IMR-90 (cell line): Measurements from ENCODE around the gene TMEM40. TPM values are rescaled to one million over a fixed set of nuclear protein-coding genes. Genes with fewer than 3 reads are reported as not detected.
A peak's percentile ranks its signal among the peaks of the same experiment; 100 is the strongest.

ENCODE experiments used
- ATAC-seq: fragments of 200-7000 bp; cut with Tn5 transposase; 2 replicates; pipeline ENCODE4 v1.9.1; 2020; ENCODE audit warnings: low read depth, mild to moderate bottlenecking, moderate library complexity
- BruUV-seq: library from RNA; stranded (reverse); fragments of 400-500 nt; replicated peaks from 2 replicates; lab custom pipeline; 2021; lab: Mats Ljungman, UMichigan
- CTCF ChIA-PET: fragments of 300-600 bp; formaldehyde crosslinking; extraction: SDS; loops from one replicate; lab custom pipeline; 2021; ENCODE audit warnings: antibody characterized with exemption; lab: Yijun Ruan, JAX
- POLR2A ChIA-PET: fragments of 300-600 bp; sonication (Branson Sonifier 250); formaldehyde crosslinking; loops from one replicate; lab custom pipeline; 2022; ENCODE audit warnings: antibody characterized with exemption; ENCODE audit not compliant: unreplicated experiment; lab: Charles Lee
- DNase-seq: peaks from one replicate; pipeline ENCODE4 v3.0.0; 2013
- H2AFZ ChIP-seq: replicated peaks from 2 replicates; pipeline ENCODE3; 2013; ENCODE audit warnings: low read length, mild to moderate bottlenecking; ENCODE audit not compliant: poor library complexity
- H2AK5ac ChIP-seq: 2 replicates; pipeline ENCODE4 v1.6.1; 2013; ENCODE audit warnings: low read depth, low read length, inconsistent platforms
- H2AK9ac ChIP-seq: replicated peaks from 2 replicates; pipeline ENCODE3; 2013; ENCODE audit warnings: mild to moderate bottlenecking, low read depth, low read length, moderate library complexity; ENCODE audit not compliant: poor library complexity
- H2BK120ac ChIP-seq: 2 replicates; pipeline ENCODE4 v1.6.1; 2013; ENCODE audit warnings: low read depth, low read length, inconsistent platforms
- H2BK15ac ChIP-seq: 3 replicates; pipeline ENCODE4 v1.6.1; 2013; ENCODE audit warnings: low read depth, low read length, inconsistent platforms
- H2BK20ac ChIP-seq: 2 replicates; pipeline ENCODE4 v1.6.1; 2013; ENCODE audit warnings: low read depth, mild to moderate bottlenecking, inconsistent platforms, low read length, moderate library complexity
- H2BK5ac ChIP-seq: 2 replicates; pipeline ENCODE4 v1.6.1; 2013; ENCODE audit warnings: mild to moderate bottlenecking, low read depth, low read length, inconsistent platforms; ENCODE audit not compliant: poor library complexity, severe bottlenecking
- H3K14ac ChIP-seq: replicated peaks from 2 replicates; pipeline ENCODE4 v1.6.1; 2013; ENCODE audit warnings: low read depth, low read length, inconsistent platforms
- H3K18ac ChIP-seq: 2 replicates; pipeline ENCODE4 v1.6.1; 2013; ENCODE audit warnings: low read depth, low read length, control low read depth
- H3K23ac ChIP-seq: 2 replicates; pipeline ENCODE4 v1.6.1; 2013; ENCODE audit warnings: low read depth, low read length, inconsistent platforms
- H3K27ac ChIP-seq: 2 replicates; pipeline ENCODE4 v1.5.1; 2013; ENCODE audit warnings: mild to moderate bottlenecking, control low read depth, low read length; ENCODE audit not compliant: insufficient read depth
- H3K27me3 ChIP-seq: 2 replicates; pipeline ENCODE4 v1.6.1; 2013; ENCODE audit warnings: low read length; ENCODE audit not compliant: control insufficient read depth, insufficient read depth
- H3K36me3 ChIP-seq: 2 replicates; pipeline ENCODE4 v1.6.1; 2013; ENCODE audit warnings: low read length, mixed read lengths; ENCODE audit not compliant: control insufficient read depth, insufficient read depth
- H3K4ac ChIP-seq: 2 replicates; pipeline ENCODE4 v1.6.1; 2013; ENCODE audit warnings: low read depth, low read length, inconsistent platforms
- H3K4me1 ChIP-seq: 2 replicates; pipeline ENCODE4 v1.6.1; 2013; ENCODE audit warnings: low read length, mixed read lengths; ENCODE audit not compliant: control insufficient read depth, insufficient read depth
- H3K4me2 ChIP-seq: 2 replicates; pipeline ENCODE4 v1.6.1; 2013; ENCODE audit warnings: low read depth, mild to moderate bottlenecking, control low read depth, low read length, moderate library complexity
- H3K4me3 ChIP-seq: 2 replicates; pipeline ENCODE4 v1.5.1; 2013; ENCODE audit warnings: low read depth, mild to moderate bottlenecking, control low read depth, low read length, moderate library complexity; ENCODE audit not compliant: insufficient read depth
- H3K56ac ChIP-seq: 2 replicates; pipeline ENCODE4 v1.6.1; 2013; ENCODE audit warnings: low read length, inconsistent platforms; ENCODE audit not compliant: insufficient read depth; ENCODE audit errors: extremely low read depth
- H3K79me1 ChIP-seq, 2 experiments: 2 replicates each; pipeline ENCODE4 v1.6.1; 2013; ENCODE audit warnings: low read length in 2 of 2, inconsistent platforms in 1 of 2, low read depth in 1 of 2
- H3K9ac ChIP-seq: 2 replicates; pipeline ENCODE4 v1.6.1; 2013; ENCODE audit warnings: low read depth, low read length, control low read depth
- H3K9me1 ChIP-seq: 2 replicates; pipeline ENCODE4 v1.6.1; 2013; ENCODE audit warnings: low read length, inconsistent platforms; ENCODE audit not compliant: insufficient read depth
- H3K9me3 ChIP-seq: 2 replicates; pipeline ENCODE4 v1.6.1; 2013; ENCODE audit warnings: low read length; ENCODE audit not compliant: control insufficient read depth, insufficient read depth
- H4K20me1 ChIP-seq: 2 replicates; pipeline ENCODE4 v1.6.1; 2013; ENCODE audit warnings: low read length, inconsistent platforms; ENCODE audit not compliant: insufficient read depth
- H4K5ac ChIP-seq: 2 replicates; pipeline ENCODE4 v1.6.1; 2013; ENCODE audit warnings: mild to moderate bottlenecking, low read depth, low read length, control low read depth
- H4K8ac ChIP-seq, 2 experiments: 2 replicates each; pipeline ENCODE4 v1.6.1; 2013; ENCODE audit warnings: low read depth in 2 of 2, low read length in 2 of 2, control low read depth in 1 of 2, inconsistent platforms in 1 of 2
- H4K91ac ChIP-seq: 2 replicates; pipeline ENCODE4 v1.6.1; 2013; ENCODE audit warnings: low read depth, low read length, inconsistent platforms; ENCODE audit not compliant: insufficient read depth
- BHLHE40 ChIP-seq: fragments of 150-350 bp; IDR thresholded peaks from 2 replicates; pipeline ENCODE4 v1.6.1; 2016; ENCODE audit warnings: mild to moderate bottlenecking, low read depth, low read length
- CEBPB ChIP-seq: IDR thresholded peaks from 2 replicates; pipeline ENCODE4 v1.6.1; 2012; ENCODE audit warnings: low read depth, low read length, improper control_type of control experiment
- CHD1 ChIP-seq: IDR thresholded peaks from 2 replicates; pipeline ENCODE4 v1.6.1; 2012; ENCODE audit warnings: low read depth, low read length, improper control_type of control experiment
- CTCF ChIP-seq: conservative IDR thresholded peaks from 2 replicates; pipeline ENCODE4 v1.5.1; 2012; ENCODE audit warnings: mild to moderate bottlenecking, low read depth, low read length, improper control_type of control experiment
- ELK1 ChIP-seq: fragments of 150-350 bp; IDR thresholded peaks from 2 replicates; pipeline ENCODE4 v1.6.1; 2016; ENCODE audit warnings: low read depth, mild to moderate bottlenecking, low read length, moderate library complexity, borderline replicate concordance
- FOS ChIP-seq: fragments of 150-350 bp; IDR thresholded peaks from 2 replicates; pipeline ENCODE4 v1.6.1; 2016; ENCODE audit warnings: low read depth, low read length
- MAFK ChIP-seq: IDR thresholded peaks from 2 replicates; pipeline ENCODE4 v1.6.1; 2012; ENCODE audit warnings: low read depth, low read length, improper control_type of control experiment
- MAZ ChIP-seq: IDR thresholded peaks from 2 replicates; pipeline ENCODE4 v1.6.1; 2012; ENCODE audit warnings: low read depth, mild to moderate bottlenecking, low read length, improper control_type of control experiment, moderate library complexity, borderline replicate concordance
- MXI1 ChIP-seq: IDR thresholded peaks from 2 replicates; pipeline ENCODE4 v1.6.1; 2012; ENCODE audit warnings: low read depth, mild to moderate bottlenecking, low read length, moderate library complexity, borderline replicate concordance
- NFE2L2 ChIP-seq: fragments of 150-350 bp; IDR thresholded peaks from 2 replicates; pipeline ENCODE4 v1.6.1; 2016; ENCODE audit warnings: low read depth, mild to moderate bottlenecking, low read length
- RAD21 ChIP-seq: IDR thresholded peaks from 2 replicates; pipeline ENCODE4 v1.6.1; 2012; ENCODE audit warnings: low read length, improper control_type of control experiment
- RCOR1 ChIP-seq: IDR thresholded peaks from 2 replicates; pipeline ENCODE4 v1.6.1; 2012; ENCODE audit warnings: mild to moderate bottlenecking, low read length, improper control_type of control experiment; ENCODE audit not compliant: insufficient replicate concordance
- RFX5 ChIP-seq: IDR thresholded peaks from 2 replicates; pipeline ENCODE4 v1.8.0; 2012; ENCODE audit warnings: low read depth, mild to moderate bottlenecking, low read length, moderate library complexity
- SMC3 ChIP-seq: fragments of 150-350 bp; IDR thresholded peaks from 2 replicates; pipeline ENCODE4 v1.6.1; 2016; ENCODE audit warnings: low read depth, mild to moderate bottlenecking, antibody characterized with exemption, low read length, moderate library complexity
- USF2 ChIP-seq: fragments of 150-350 bp; IDR thresholded peaks from 2 replicates; pipeline ENCODE4 v1.6.1; 2017; ENCODE audit warnings: mild to moderate bottlenecking, antibody characterized with exemption, low read length, low read depth
- WGBS, 2 experiments: methylation state at CpG; one replicate each; pipeline versions ENCODE4 v1.1.5 to v1.1.7; 2013; ENCODE audit warnings: missing lambda C conversion rate in 2 of 2; ENCODE audit not compliant: insufficient read length in 1 of 2; ENCODE audit errors: extremely low coverage in 2 of 2; 5-methylcytosine and 5-hydroxymethylcytosine counted together
- dilution Hi-C: fragments of 300-500 bp; cut with HindIII; formaldehyde crosslinking; loops from one replicate; pipeline ENCODE4 v1.14.3; 2018; ENCODE audit warnings: low sequenced_read_pairs; ENCODE audit not compliant: unreplicated experiment
- in situ Hi-C: fragments of 300-500 bp; cut with MboI; formaldehyde crosslinking; loops from 3 replicates; pipeline ENCODE4 v1.14.3; 2019; ENCODE audit warnings: low sequenced_read_pairs, inconsistent platforms, mixed read lengths
- intact Hi-C: fragments of 100-400 bp; cut with micrococcal nuclease; formaldehyde crosslinking; loops from 2 replicates; pipeline ENCODE4 v1.10.0; 2022
- polyA plus RNA-seq, 3 experiments: library from polyadenylated mRNA; depleted of rRNA; stranded (reverse); fragments of >200 nt; gene quantifications; 2 replicates each; pipeline ENCODE4 v1.2.3, GENCODE V29; 2012; ENCODE audit warnings: low replicate concordance in 1 of 3
- total RNA-seq: library from RNA; depleted of rRNA; stranded (reverse); fragments of >200 nt; gene quantifications from 2 replicates; pipeline ENCODE4 v1.2.3, GENCODE V29; 2012

TMEM40 gene
- total and polyA plus RNA-seq, 2 of the 4 experiments (the other 2 are of a cell fraction): 0.27 TPM; not detected in 1

- DNase-seq (peak; percentile 62), ATAC-seq (peak; percentile 19; the same call in 1 of the 2 replicates)
- intact Hi-C loops: no loop called here
- H4K20me1 ChIP-seq: no peaks in the 10 kb centered on the region
- H4K5ac ChIP-seq: no peak overlapping the region; the same call in 1 of the 2 replicates
- H3K27me3 ChIP-seq: no peaks in the 10 kb centered on the region
- no peak overlapping the region for H3K4ac ChIP-seq
- no peak overlapping the region for H2BK120ac ChIP-seq
- no peaks in the 10 kb centered on the region for H3K9me1 ChIP-seq
- no peak overlapping the region for H3K14ac ChIP-seq
- no peak overlapping the region for H3K23ac ChIP-seq
- H2BK20ac ChIP-seq: no peak overlapping the region
- BruUV-seq: no TSS peak
- H3K9ac ChIP-seq: no peak overlapping the region
- in situ Hi-C loops: no loop called here
- ChIA-PET CTCF (interaction anchor here (0.7 kb wide), 1 partner anchor 10 kb away, joined by 3 read pairs; no protein-coding TSS in a partner anchor), POLR2A (no interaction called here)
- no peaks in the 10 kb centered on the region for H3K9me3 ChIP-seq
- peak overlapping the region; percentile 75 for H3K4me2 ChIP-seq
- dilution Hi-C loops: no loop called here
- no peaks in the 10 kb centered on the region for H3K36me3 ChIP-seq
- no peaks in the 10 kb centered on the region for H3K4me1 ChIP-seq
- H2BK15ac ChIP-seq: no peak overlapping the region
- H3K56ac ChIP-seq: no peak overlapping the region
- H3K18ac ChIP-seq: no peak overlapping the region; the same call in 1 of the 2 replicates
- no peak for TF ChIP-seq NFE2L2
- no peak for TF ChIP-seq CTCF
- TF ChIP-seq ELK1: no peak
- TF ChIP-seq MAFK: no peak
- TF ChIP-seq BHLHE40: no peak
- no peak for TF ChIP-seq USF2
- TF ChIP-seq FOS: no peak
- no peak for TF ChIP-seq CHD1
- no peak for TF ChIP-seq RCOR1
- TF ChIP-seq MAZ: no peak
- no peak for TF ChIP-seq MXI1
- TF ChIP-seq RFX5: no peak
- TF ChIP-seq SMC3: no peak
- no peak for TF ChIP-seq CEBPB
- no peak for TF ChIP-seq RAD21
- no peak overlapping the region for H4K91ac ChIP-seq
- H2AK5ac ChIP-seq: no peak overlapping the region
- H2AK9ac ChIP-seq: no peak overlapping the region
- H3K79me1 ChIP-seq: no peaks in the 10 kb centered on the region
- no CpG with 5 or more reads among the region's 3 CpGs for WGBS, 2 experiments
- peak overlapping the region in 1 of 2 experiments; percentile 1; a peak in 1 of 4 replicates for H4K8ac ChIP-seq
- H2AFZ ChIP-seq: no peak overlapping the region
- no peak overlapping the region for H2BK5ac ChIP-seq
- H3K4me3 ChIP-seq: no peak overlapping the region
- H3K27ac ChIP-seq: peak overlapping the region; percentile 13; the same call in 1 of the 2 replicates
Measured at GRCh38 chr3:12716605-12717151, 42.4 kb downstream of the TMEM40 start.
